Vagina (tissue), 2 donors: ENCODE data around the gene TIMM10.

Source experiments
- POLR2A ChIP-seq, 2 donors: fragments of 450-650 bp; IDR thresholded peaks; one replicate each; pipeline ENCODE4 v1.6.1; 2017; ENCODE audit warnings: antibody characterized with exemption in 2 of 2, mild to moderate bottlenecking in 2 of 2, moderate library complexity in 2 of 2
- POLR2AphosphoS5 ChIP-seq, 2 donors: sonication (generic); formaldehyde crosslinking; IDR thresholded peaks; one replicate each; pipeline ENCODE4 v1.9.0; 2017; ENCODE audit warnings: antibody characterized with exemption in 2 of 2, mild to moderate bottlenecking in 2 of 2, low read depth in 1 of 2; ENCODE audit not compliant: insufficient read depth in 1 of 2
- TF ChIP-seq, protein P1 (sequence below), 3 experiments: fragments of 450-650 bp in 2 of 3; fragments of 200-600 bp in 1 of 3; sonication (generic) in 1 of 3; IDR thresholded peaks; one replicate each; pipeline ENCODE4 v1.5.1; 2017 to 2019; ENCODE audit warnings: antibody characterized with exemption in 3 of 3, mild to moderate bottlenecking in 2 of 3, moderate library complexity in 2 of 3

DNA sequence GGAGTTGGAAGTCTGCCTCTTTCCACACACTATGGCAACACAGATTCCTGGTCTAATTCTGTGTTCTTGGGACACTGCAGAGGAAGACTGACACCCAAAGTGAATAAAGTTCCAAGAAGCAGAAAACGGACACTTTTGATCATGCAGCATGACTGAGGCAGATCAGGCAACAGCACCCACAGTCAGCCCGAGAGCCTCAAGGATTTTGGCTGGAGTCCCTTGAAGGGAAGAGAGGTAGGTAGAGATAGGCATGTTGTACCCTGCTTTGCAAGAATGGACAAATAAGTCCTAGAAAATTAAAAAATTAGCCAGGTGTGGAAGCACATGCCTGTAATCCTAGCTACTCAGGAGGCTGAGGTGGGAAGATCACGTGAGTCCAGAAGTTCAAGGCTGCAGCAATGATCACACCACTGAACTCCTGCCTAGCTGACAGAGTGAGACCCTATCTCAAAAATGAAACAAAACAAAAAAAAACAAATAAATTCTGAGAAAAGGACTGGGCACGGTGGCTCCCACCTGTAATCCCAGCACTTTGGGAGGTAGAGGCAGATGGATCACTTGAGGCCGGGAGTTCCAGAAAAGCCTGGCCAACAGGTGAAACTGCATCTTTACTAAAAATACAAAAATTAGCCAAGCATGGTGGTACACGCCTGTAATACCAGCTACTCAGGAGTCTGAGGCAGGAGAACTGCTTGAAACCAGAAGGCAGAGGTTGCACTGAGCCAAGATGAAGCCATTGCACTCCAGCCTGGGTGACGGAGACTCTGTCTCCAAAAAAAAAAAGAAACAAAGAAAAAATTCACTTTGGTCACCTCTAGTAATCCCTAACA is 22.0 kb downstream of the TIMM10 start:
- TF ChIP-seq POLR2A (IDR thresholded peaks at IDR 0.05) (no peak), POLR2AphosphoS5 (IDR thresholded peaks at IDR 0.05; ENCODE audit: insufficient read depth in 1 of 2, low read depth in 1 of 2) (no peak)
- TF ChIP-seq, protein P1, sequence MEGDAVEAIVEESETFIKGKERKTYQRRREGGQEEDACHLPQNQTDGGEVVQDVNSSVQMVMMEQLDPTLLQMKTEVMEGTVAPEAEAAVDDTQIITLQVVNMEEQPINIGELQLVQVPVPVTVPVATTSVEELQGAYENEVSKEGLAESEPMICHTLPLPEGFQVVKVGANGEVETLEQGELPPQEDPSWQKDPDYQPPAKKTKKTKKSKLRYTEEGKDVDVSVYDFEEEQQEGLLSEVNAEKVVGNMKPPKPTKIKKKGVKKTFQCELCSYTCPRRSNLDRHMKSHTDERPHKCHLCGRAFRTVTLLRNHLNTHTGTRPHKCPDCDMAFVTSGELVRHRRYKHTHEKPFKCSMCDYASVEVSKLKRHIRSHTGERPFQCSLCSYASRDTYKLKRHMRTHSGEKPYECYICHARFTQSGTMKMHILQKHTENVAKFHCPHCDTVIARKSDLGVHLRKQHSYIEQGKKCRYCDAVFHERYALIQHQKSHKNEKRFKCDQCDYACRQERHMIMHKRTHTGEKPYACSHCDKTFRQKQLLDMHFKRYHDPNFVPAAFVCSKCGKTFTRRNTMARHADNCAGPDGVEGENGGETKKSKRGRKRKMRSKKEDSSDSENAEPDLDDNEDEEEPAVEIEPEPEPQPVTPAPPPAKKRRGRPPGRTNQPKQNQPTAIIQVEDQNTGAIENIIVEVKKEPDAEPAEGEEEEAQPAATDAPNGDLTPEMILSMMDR (IDR thresholded peaks at IDR 0.05): no peak
